Measurements from ENCODE around the gene C16orf78. TPM values are rescaled to one million over a fixed set of nuclear protein-coding genes. Genes with fewer than 3 reads are reported as not detected.

The C16orf78 gene
- total and polyA plus RNA-seq, 2 of the 4 experiments (the other 2 are of a cell fraction), result not detected

- ATAC-seq (ENCODE audit: low read depth) (no peak), DNase-seq (no peak)
- no peak overlapping the region for H3K9ac ChIP-seq (ENCODE audit: low read depth, low read length)
- H3K4ac ChIP-seq (ENCODE audit: low read depth, low read length), result no peak overlapping the region
- no peak overlapping the region for H2AK9ac ChIP-seq (replicated peaks; ENCODE audit: low read depth, low read length, poor library complexity)
- no peaks in the 10 kb centered on the region for H3K27me3 ChIP-seq (ENCODE audit: control insufficient read depth, insufficient read depth, low read length)
- H3K4me3 ChIP-seq (ENCODE audit: insufficient read depth, low read depth, low read length), result no peak overlapping the region
- no CpG with 5 or more reads among the region's 4 CpGs for WGBS, 2 experiments (ENCODE audit: extremely low coverage in 2 of 2, insufficient read length in 1 of 2)
- no TSS peak for BruUV-seq (replicated peaks)
- TF ChIP-seq ELK1 (IDR thresholded peaks at IDR 0.05; ENCODE audit: borderline replicate concordance, low read depth, low read length), result no peak
- TF ChIP-seq CTCF (conservative IDR thresholded peaks at IDR 0.05; ENCODE audit: low read depth, low read length), result no peak
- no peak for TF ChIP-seq BHLHE40 (IDR thresholded peaks at IDR 0.05; ENCODE audit: low read depth, low read length)
- no peak for TF ChIP-seq SMC3 (IDR thresholded peaks at IDR 0.05; ENCODE audit: low read depth, low read length)
- no peak for TF ChIP-seq POLR2A (IDR thresholded peaks at IDR 0.05; ENCODE audit: low read depth, low read length)
- no peak for TF ChIP-seq RFX5 (IDR thresholded peaks at IDR 0.05; ENCODE audit: low read depth, low read length)
- no peak for TF ChIP-seq MAZ (IDR thresholded peaks at IDR 0.05; ENCODE audit: borderline replicate concordance, low read depth, low read length)
- TF ChIP-seq RCOR1 (IDR thresholded peaks at IDR 0.05; ENCODE audit: insufficient replicate concordance, low read length), result no peak
- TF ChIP-seq RAD21 (IDR thresholded peaks at IDR 0.05; ENCODE audit: low read length), result no peak
- no peak for TF ChIP-seq MXI1 (IDR thresholded peaks at IDR 0.05; ENCODE audit: borderline replicate concordance, low read depth, low read length)
- TF ChIP-seq CEBPB (IDR thresholded peaks at IDR 0.05; ENCODE audit: low read depth, low read length), result no peak
- no peak for TF ChIP-seq MAFK (IDR thresholded peaks at IDR 0.05; ENCODE audit: low read depth, low read length)
- H3K56ac ChIP-seq (ENCODE audit: extremely low read depth, insufficient read depth, low read length), result no peak overlapping the region
- H3K27ac ChIP-seq (ENCODE audit: insufficient read depth, low read length), result no peak overlapping the region
- no peak overlapping the region for H2AFZ ChIP-seq (replicated peaks; ENCODE audit: low read length, poor library complexity)
- no peak overlapping the region for H4K91ac ChIP-seq (ENCODE audit: insufficient read depth, low read depth, low read length)
- no peak overlapping the region for H4K8ac ChIP-seq (ENCODE audit: low read depth in 2 of 2, low read length in 2 of 2)
- dilution Hi-C loops (cut with HindIII; ENCODE audit: low sequenced_read_pairs, unreplicated experiment), result no loop called here
- H3K4me1 ChIP-seq (ENCODE audit: control insufficient read depth, insufficient read depth, low read length), result no peaks in the 10 kb centered on the region
- H3K79me1 ChIP-seq (ENCODE audit: low read depth in 1 of 2, low read length in 2 of 2), result no peaks in the 10 kb centered on the region
- in situ Hi-C loops (cut with MboI; ENCODE audit: low sequenced_read_pairs), result no loop called here
- H3K4me2 ChIP-seq (ENCODE audit: low read depth, low read length), result no peak overlapping the region
- H3K18ac ChIP-seq (ENCODE audit: low read depth, low read length), result no peak overlapping the region
- no peaks in the 10 kb centered on the region for H4K20me1 ChIP-seq (ENCODE audit: insufficient read depth, low read length)
- no peaks in the 10 kb centered on the region for H3K9me1 ChIP-seq (ENCODE audit: insufficient read depth, low read length)
- CTCF ChIA-PET, result no interaction called here
- no peak overlapping the region for H2BK5ac ChIP-seq (ENCODE audit: low read depth, low read length, poor library complexity, severe bottlenecking)
- no peak overlapping the region for H2AK5ac ChIP-seq (ENCODE audit: low read depth, low read length)
- H3K14ac ChIP-seq (replicated peaks; ENCODE audit: low read depth, low read length), result no peak overlapping the region
- H4K5ac ChIP-seq (ENCODE audit: low read depth, low read length), result no peak overlapping the region
- no peak overlapping the region for H2BK120ac ChIP-seq (ENCODE audit: low read depth, low read length)
- POLR2A ChIA-PET (ENCODE audit: unreplicated experiment), result no interaction called here
- no peak overlapping the region for H2BK15ac ChIP-seq (ENCODE audit: low read depth, low read length)
- H3K36me3 ChIP-seq (ENCODE audit: control insufficient read depth, insufficient read depth, low read length), result no peaks in the 10 kb centered on the region
- H3K23ac ChIP-seq (ENCODE audit: low read depth, low read length), result no peak overlapping the region
- H2BK20ac ChIP-seq (ENCODE audit: low read depth, low read length), result no peak overlapping the region
- intact Hi-C loops (cut with micrococcal nuclease), result no loop called here
- H3K9me3 ChIP-seq (ENCODE audit: control insufficient read depth, insufficient read depth, low read length), result no peaks in the 10 kb centered on the region
Observed at GRCh38 chr16:49327466-49327865, 46.1 kb upstream of the C16orf78 start.
